ENCODE measurements around the gene RFPL1.
A peak's percentile ranks its signal among the peaks of the same experiment; 100 is the strongest.

The RFPL1 gene

DNA sequence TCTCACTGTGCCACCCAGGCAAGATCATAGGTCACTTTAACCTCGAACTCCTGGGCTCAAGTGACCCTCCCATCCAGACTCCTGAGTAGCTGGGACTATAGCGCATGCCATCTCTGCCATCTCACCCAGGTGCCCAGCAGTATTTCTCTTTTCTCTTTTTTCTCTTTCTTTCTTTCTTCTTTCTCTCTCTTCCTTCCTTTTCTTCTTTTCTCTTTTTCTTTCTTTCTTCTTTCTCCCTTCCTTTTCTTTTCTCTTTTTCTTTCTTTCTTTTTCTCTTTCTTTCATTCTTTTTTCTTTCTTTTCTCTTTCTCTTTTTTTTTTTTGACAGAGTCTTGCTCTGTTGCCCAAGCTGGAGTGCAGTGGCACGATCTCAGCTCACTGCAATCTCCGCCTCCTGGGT lies 13.5 kb downstream of the RFPL1 start:
- H2AK5ac ChIP-seq (ENCODE audit: low read length) = no peak overlapping the region
- no peaks in the 10 kb centered on the region for H3K79me1 ChIP-seq (ENCODE audit: low read length)
- H3K27me3 ChIP-seq (ENCODE audit: insufficient read depth, low read length, poor library complexity) = no peaks in the 10 kb centered on the region
- H3K56ac ChIP-seq (ENCODE audit: low read length) = no peak overlapping the region
- no peaks in the 10 kb centered on the region for H3K79me2 ChIP-seq (ENCODE audit: control insufficient read depth, insufficient read depth, low read length)
- H3K23ac ChIP-seq (ENCODE audit: low read length) = no peak overlapping the region
- H2BK120ac ChIP-seq (ENCODE audit: low read depth, low read length) = no peak overlapping the region
- H4K5ac ChIP-seq (ENCODE audit: low read length) = no peak overlapping the region
- no peak overlapping the region for H4K8ac ChIP-seq (ENCODE audit: low read depth, low read length)
- no peak for DNase-seq
- no peak overlapping the region for H3K27ac ChIP-seq (ENCODE audit: low read depth, low read length)
- H2BK5ac ChIP-seq (ENCODE audit: low read length) = no peak overlapping the region
- H2BK15ac ChIP-seq (replicated peaks; ENCODE audit: low read depth) = no peak overlapping the region
- H3K4me3 ChIP-seq (ENCODE audit: low read length) = no peak overlapping the region
- no CpG with 5 or more reads among the region's 4 CpGs for WGBS (ENCODE audit: extremely low coverage, insufficient coverage, low lambda C conversion rate)
- no peak overlapping the region for H3K18ac ChIP-seq (ENCODE audit: low read length)
- no peak overlapping the region for H3K4me2 ChIP-seq (ENCODE audit: low read length)
- H3K9ac ChIP-seq (ENCODE audit: low read length) = no peak overlapping the region
- H3K4me1 ChIP-seq (ENCODE audit: control insufficient read depth, low read depth, low read length) = no peaks in the 10 kb centered on the region
- no peak overlapping the region for H3K4ac ChIP-seq (ENCODE audit: low read depth, low read length)
- no peaks in the 10 kb centered on the region for H3K36me3 ChIP-seq (ENCODE audit: control insufficient read depth, insufficient read depth, low read length)

DNA sequence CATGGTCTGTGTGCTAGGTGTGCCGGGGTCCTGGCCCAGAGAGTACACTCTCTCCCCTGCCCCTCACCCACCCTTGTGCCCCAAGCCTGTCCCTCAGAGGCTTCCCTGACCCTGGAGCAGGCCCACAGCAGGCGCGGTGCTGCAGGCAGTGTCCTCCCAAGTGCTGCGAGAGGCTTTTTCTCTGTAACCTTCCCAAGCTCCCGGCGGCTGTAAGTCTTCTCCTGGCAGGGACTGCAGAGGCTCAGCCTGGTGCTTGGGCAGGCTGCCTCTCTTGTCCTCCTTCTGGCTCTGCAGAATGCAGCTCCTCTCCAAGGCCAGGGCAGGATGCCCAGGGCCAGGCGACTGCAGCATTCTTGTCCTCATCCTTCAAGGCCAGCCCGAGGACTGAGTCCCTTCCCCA lies 15.9 kb downstream of the RFPL1 start:
- Histone ChIP-seq H2BK5ac (ENCODE audit: low read length) (no peak overlapping the region), H3K79me1 (ENCODE audit: low read length) (no peaks in the 10 kb centered on the region), H3K27ac (ENCODE audit: low read depth, low read length) (no peak overlapping the region), H4K8ac (ENCODE audit: low read depth, low read length) (no peak overlapping the region), H2BK15ac (replicated peaks; ENCODE audit: low read depth) (no peak overlapping the region), H3K9ac (ENCODE audit: low read length) (no peak overlapping the region), H2AK5ac (ENCODE audit: low read length) (no peak overlapping the region), H3K4me1 (ENCODE audit: control insufficient read depth, low read depth, low read length) (no peaks in the 10 kb centered on the region), H3K23ac (ENCODE audit: low read length) (no peak overlapping the region), H3K79me2 (ENCODE audit: control insufficient read depth, insufficient read depth, low read length) (no peaks in the 10 kb centered on the region), H4K5ac (ENCODE audit: low read length) (no peak overlapping the region), H3K36me3 (ENCODE audit: control insufficient read depth, insufficient read depth, low read length) (no peaks in the 10 kb centered on the region), H3K4ac (ENCODE audit: low read depth, low read length) (no peak overlapping the region), H2BK120ac (ENCODE audit: low read depth, low read length) (no peak overlapping the region), H3K18ac (ENCODE audit: low read length) (no peak overlapping the region), H3K4me2 (ENCODE audit: low read length) (no peak overlapping the region), H3K27me3 (ENCODE audit: insufficient read depth, low read length, poor library complexity) (no peaks in the 10 kb centered on the region), H3K4me3 (ENCODE audit: low read length) (no peak overlapping the region), H3K56ac (ENCODE audit: low read length) (no peak overlapping the region)
- no peak for DNase-seq
- WGBS (ENCODE audit: extremely low coverage, insufficient coverage, low lambda C conversion rate) = no CpG with 5 or more reads among the region's 8 CpGs

DNA sequence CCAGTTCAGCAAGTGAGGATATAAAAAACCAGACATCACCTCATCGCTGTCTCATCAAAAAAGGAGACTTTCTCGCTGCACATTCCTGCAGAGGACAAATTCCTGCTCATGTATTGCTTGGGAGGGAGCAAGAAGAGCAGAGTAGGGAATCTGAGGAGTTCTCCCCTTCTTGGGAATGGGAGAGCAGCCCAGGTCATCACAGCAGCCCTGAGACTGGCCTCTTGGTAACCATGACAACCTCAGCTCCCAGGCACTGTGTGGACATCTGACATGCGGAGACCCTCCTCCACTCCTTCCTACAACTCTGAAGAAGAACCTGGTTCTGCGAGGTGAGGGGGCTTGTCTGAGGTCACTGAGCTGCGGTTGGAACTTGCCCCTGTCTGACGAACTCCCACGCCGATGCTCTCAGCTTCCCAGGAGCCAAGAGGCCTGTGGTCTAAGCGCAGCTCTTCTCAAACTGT lies 17.9 kb downstream of the RFPL1 start:
- Histone ChIP-seq H3K4me3 (ENCODE audit: low read length) (no peak overlapping the region), H3K4ac (ENCODE audit: low read depth, low read length) (no peak overlapping the region), H3K79me2 (ENCODE audit: control insufficient read depth, insufficient read depth, low read length) (no peaks in the 10 kb centered on the region), H2BK5ac (ENCODE audit: low read length) (no peak overlapping the region), H2AK5ac (ENCODE audit: low read length) (no peak overlapping the region), H3K18ac (ENCODE audit: low read length) (no peak overlapping the region), H4K5ac (ENCODE audit: low read length) (no peak overlapping the region), H4K8ac (ENCODE audit: low read depth, low read length) (no peak overlapping the region), H2BK15ac (replicated peaks; ENCODE audit: low read depth) (no peak overlapping the region), H2BK120ac (ENCODE audit: low read depth, low read length) (no peak overlapping the region), H3K4me2 (ENCODE audit: low read length) (no peak overlapping the region), H3K36me3 (ENCODE audit: control insufficient read depth, insufficient read depth, low read length) (no peaks in the 10 kb centered on the region), H3K27me3 (ENCODE audit: insufficient read depth, low read length, poor library complexity) (no peaks in the 10 kb centered on the region), H3K56ac (ENCODE audit: low read length) (no peak overlapping the region), H3K9ac (ENCODE audit: low read length) (no peak overlapping the region), H3K4me1 (ENCODE audit: control insufficient read depth, low read depth, low read length) (no peaks in the 10 kb centered on the region), H3K23ac (ENCODE audit: low read length) (no peak overlapping the region), H3K27ac (ENCODE audit: low read depth, low read length) (no peak overlapping the region), H3K79me1 (ENCODE audit: low read length) (no peaks in the 10 kb centered on the region)
- DNase-seq = peak; percentile 50
- WGBS (ENCODE audit: extremely low coverage, insufficient coverage, low lambda C conversion rate) = no CpG with 5 or more reads among the region's 9 CpGs

DNA sequence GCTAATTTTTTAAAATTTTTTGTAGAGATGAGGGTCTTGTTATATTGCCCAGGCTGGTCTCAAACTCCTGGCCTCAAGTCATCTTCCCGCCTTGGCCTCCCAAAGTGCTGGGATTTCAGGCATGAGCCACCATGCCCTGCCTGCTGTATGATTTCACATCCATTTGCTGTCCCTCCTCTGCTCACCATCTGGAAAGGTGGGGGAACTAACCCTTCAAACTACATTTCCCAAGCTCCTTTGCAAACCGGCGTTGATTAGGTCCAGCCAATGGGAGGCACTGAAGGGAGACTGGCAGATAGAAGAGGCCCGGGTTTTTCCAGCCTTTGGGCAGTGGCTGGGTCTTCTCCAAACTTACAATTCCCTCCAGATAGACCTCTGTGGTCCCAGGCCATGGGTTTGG lies 19.3 kb downstream of the RFPL1 start:
- H3K9ac ChIP-seq (ENCODE audit: low read length) = no peak overlapping the region
- H3K18ac ChIP-seq (ENCODE audit: low read length) = no peak overlapping the region
- H3K79me2 ChIP-seq (ENCODE audit: control insufficient read depth, insufficient read depth, low read length) = no peaks in the 10 kb centered on the region
- DNase-seq = peak; percentile 93
- no peak overlapping the region for H3K4me2 ChIP-seq (ENCODE audit: low read length)
- H2BK120ac ChIP-seq (ENCODE audit: low read depth, low read length) = no peak overlapping the region
- no CpG with 5 or more reads among the region's 4 CpGs for WGBS (ENCODE audit: extremely low coverage, insufficient coverage, low lambda C conversion rate)
- no peak overlapping the region for H2BK5ac ChIP-seq (ENCODE audit: low read length)
- H4K8ac ChIP-seq (ENCODE audit: low read depth, low read length) = no peak overlapping the region
- no peak overlapping the region for H2BK15ac ChIP-seq (replicated peaks; ENCODE audit: low read depth)
- no peak overlapping the region for H2AK5ac ChIP-seq (ENCODE audit: low read length)
- no peak overlapping the region for H3K4ac ChIP-seq (ENCODE audit: low read depth, low read length)
- H3K4me3 ChIP-seq (ENCODE audit: low read length) = no peak overlapping the region
- no peak overlapping the region for H3K27ac ChIP-seq (ENCODE audit: low read depth, low read length)
- H3K56ac ChIP-seq (ENCODE audit: low read length) = no peak overlapping the region
- peak overlapping the region; percentile 97 for H4K5ac ChIP-seq (ENCODE audit: low read length)
- H3K23ac ChIP-seq (ENCODE audit: low read length) = no peak overlapping the region
- no peaks in the 10 kb centered on the region for H3K79me1 ChIP-seq (ENCODE audit: low read length)
- no peaks in the 10 kb centered on the region for H3K4me1 ChIP-seq (ENCODE audit: control insufficient read depth, low read depth, low read length)
- H3K27me3 ChIP-seq (ENCODE audit: insufficient read depth, low read length, poor library complexity) = no peaks in the 10 kb centered on the region
- no peaks in the 10 kb centered on the region for H3K36me3 ChIP-seq (ENCODE audit: control insufficient read depth, insufficient read depth, low read length)

DNA sequence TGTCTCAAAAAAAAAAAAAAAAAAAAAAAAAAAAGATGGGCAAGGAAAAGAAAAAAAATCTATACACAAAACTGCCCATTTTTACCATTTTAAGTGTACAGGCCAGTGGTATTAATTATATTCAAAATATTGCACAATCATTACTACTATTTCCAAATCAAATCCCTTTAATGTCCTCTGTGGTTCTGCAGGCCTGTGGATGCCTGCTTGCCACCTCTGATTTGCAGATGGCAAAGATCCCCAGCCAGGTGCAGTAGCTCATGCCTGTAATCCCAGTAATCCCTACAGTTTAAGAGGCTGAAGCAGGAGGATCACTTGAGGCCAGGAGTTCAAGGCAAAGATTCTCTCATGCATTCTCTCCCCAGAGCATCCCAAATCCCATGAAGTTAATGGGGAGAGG lies 20.2 kb downstream of the RFPL1 start:
- H3K4me1 ChIP-seq (ENCODE audit: control insufficient read depth, low read depth, low read length) = no peaks in the 10 kb centered on the region
- H3K9ac ChIP-seq (ENCODE audit: low read length) = no peak overlapping the region
- H2BK15ac ChIP-seq (replicated peaks; ENCODE audit: low read depth) = no peak overlapping the region
- H3K56ac ChIP-seq (ENCODE audit: low read length) = no peak overlapping the region
- no peak overlapping the region for H4K5ac ChIP-seq (ENCODE audit: low read length)
- no peaks in the 10 kb centered on the region for H3K79me2 ChIP-seq (ENCODE audit: control insufficient read depth, insufficient read depth, low read length)
- H3K36me3 ChIP-seq (ENCODE audit: control insufficient read depth, insufficient read depth, low read length) = no peaks in the 10 kb centered on the region
- H2BK5ac ChIP-seq (ENCODE audit: low read length) = no peak overlapping the region
- no peak overlapping the region for H3K4me3 ChIP-seq (ENCODE audit: low read length)
- H3K18ac ChIP-seq (ENCODE audit: low read length) = no peak overlapping the region
- no peak overlapping the region for H2AK5ac ChIP-seq (ENCODE audit: low read length)
- no peak overlapping the region for H4K8ac ChIP-seq (ENCODE audit: low read depth, low read length)
- DNase-seq = no peak
- no peak overlapping the region for H2BK120ac ChIP-seq (ENCODE audit: low read depth, low read length)
- H3K79me1 ChIP-seq (ENCODE audit: low read length) = no peaks in the 10 kb centered on the region
- no peak overlapping the region for H3K27ac ChIP-seq (ENCODE audit: low read depth, low read length)
- no peaks in the 10 kb centered on the region for H3K27me3 ChIP-seq (ENCODE audit: insufficient read depth, low read length, poor library complexity)
- H3K4me2 ChIP-seq (ENCODE audit: low read length) = no peak overlapping the region
- no peak overlapping the region for H3K23ac ChIP-seq (ENCODE audit: low read length)
- H3K4ac ChIP-seq (ENCODE audit: low read depth, low read length) = no peak overlapping the region

DNA sequence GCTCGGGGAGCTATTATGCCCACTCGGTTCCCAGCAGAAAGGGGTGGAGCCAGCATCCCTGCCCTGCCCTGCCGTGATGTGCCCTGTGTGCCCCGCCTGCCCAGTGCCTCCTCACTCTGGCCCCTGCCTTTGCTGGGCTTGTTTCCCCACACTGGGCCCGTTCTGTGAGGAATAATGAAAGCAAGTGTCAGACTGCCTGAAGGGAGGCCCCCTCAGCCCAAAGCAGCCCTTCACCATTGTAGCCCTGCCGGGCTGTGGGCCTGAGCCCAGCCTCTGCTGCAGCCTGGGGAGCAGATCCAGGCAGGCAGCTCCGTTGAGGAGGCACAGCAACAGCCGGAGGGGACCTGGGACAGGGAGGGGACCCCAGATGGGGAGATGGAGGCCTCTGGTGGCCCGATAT lies 21.4 kb downstream of the RFPL1 start:
- no peak overlapping the region for H3K4me3 ChIP-seq (ENCODE audit: low read length)
- no peaks in the 10 kb centered on the region for H3K27me3 ChIP-seq (ENCODE audit: insufficient read depth, low read length, poor library complexity)
- H3K4ac ChIP-seq (ENCODE audit: low read depth, low read length) = no peak overlapping the region
- no peak overlapping the region for H2BK120ac ChIP-seq (ENCODE audit: low read depth, low read length)
- WGBS (ENCODE audit: extremely low coverage, insufficient coverage, low lambda C conversion rate) = no CpG with 5 or more reads among the region's 9 CpGs
- H3K56ac ChIP-seq (ENCODE audit: low read length) = no peak overlapping the region
- no peaks in the 10 kb centered on the region for H3K4me1 ChIP-seq (ENCODE audit: control insufficient read depth, low read depth, low read length)
- H3K23ac ChIP-seq (ENCODE audit: low read length) = no peak overlapping the region
- H3K4me2 ChIP-seq (ENCODE audit: low read length) = no peak overlapping the region
- H2BK5ac ChIP-seq (ENCODE audit: low read length) = no peak overlapping the region
- no peaks in the 10 kb centered on the region for H3K79me1 ChIP-seq (ENCODE audit: low read length)
- no peak overlapping the region for H4K5ac ChIP-seq (ENCODE audit: low read length)
- H4K8ac ChIP-seq (ENCODE audit: low read depth, low read length) = no peak overlapping the region
- no peak overlapping the region for H3K18ac ChIP-seq (ENCODE audit: low read length)
- no peak overlapping the region for H2BK15ac ChIP-seq (replicated peaks; ENCODE audit: low read depth)
- H3K79me2 ChIP-seq (ENCODE audit: control insufficient read depth, insufficient read depth, low read length) = no peaks in the 10 kb centered on the region
- no peak overlapping the region for H3K9ac ChIP-seq (ENCODE audit: low read length)
- H3K36me3 ChIP-seq (ENCODE audit: control insufficient read depth, insufficient read depth, low read length) = no peaks in the 10 kb centered on the region
- H3K27ac ChIP-seq (ENCODE audit: low read depth, low read length) = no peak overlapping the region
- no peak overlapping the region for H2AK5ac ChIP-seq (ENCODE audit: low read length)
- DNase-seq = no peak
